Erythroblast (primary cell): ENCODE data around the gene TFPT.

Experiments
- GATA1 ChIP-seq: IDR thresholded peaks from 2 replicates; pipeline ENCODE4 v1.6.1; 2011; ENCODE audit warnings: low read depth, mild to moderate bottlenecking, control low read depth, low read length, moderate library complexity
- POLR2A ChIP-seq: IDR thresholded peaks from 2 replicates; pipeline ENCODE4 v1.6.1; 2011; ENCODE audit warnings: mild to moderate bottlenecking, low read length

- TF ChIP-seq POLR2A = no peak
- no peak for TF ChIP-seq GATA1
Observed at GRCh38 chr19:54127688-54128440, 12.4 kb upstream of the TFPT start.
